HepG2 (cell line): Measurements from ENCODE around the gene KCND1. TPM values are rescaled to one million over a fixed set of nuclear protein-coding genes. Genes with fewer than 3 reads are reported as not detected.
A peak's percentile ranks its signal among the peaks of the same experiment; 100 is the strongest.

ENCODE experiments used
- DNMT1 ChIP-seq: sonication (generic); formaldehyde crosslinking; IDR thresholded peaks from 2 replicates; pipeline ENCODE4 v1.5.1; 2020; ENCODE audit warnings: mild to moderate bottlenecking, missing genetic modification reagents
- DR1 ChIP-seq: sonication (generic); formaldehyde crosslinking; IDR thresholded peaks from 2 replicates; pipeline ENCODE4 v1.8.0; 2021; ENCODE audit warnings: mild to moderate bottlenecking, missing genetic modification reagents, inconsistent platforms
- FOXA1 ChIP-seq, 2 experiments: fragments of 450-650 bp in 1 of 2; sonication (generic) in 1 of 2; formaldehyde crosslinking in 1 of 2; IDR thresholded peaks; 2 replicates each; pipeline versions ENCODE4 v1.4.0 to v1.6.1; 2016 to 2020; ENCODE audit warnings: missing genetic modification reagents in 1 of 2
- RAD21 ChIP-seq: fragments of 450-650 bp; formaldehyde crosslinking; IDR thresholded peaks from 2 replicates; pipeline ENCODE4 v1.5.0; 2020; ENCODE audit warnings: mild to moderate bottlenecking
- RXRB ChIP-seq: IDR thresholded peaks from 2 replicates; pipeline ENCODE4 v1.6.1; 2016; ENCODE audit warnings: borderline replicate concordance, missing genetic modification reagents, missing compliant biosample characterization
- SAP130 ChIP-seq: IDR thresholded peaks from 2 replicates; pipeline ENCODE4 v1.6.1; 2016; ENCODE audit warnings: low read depth
- SMC3 ChIP-seq: IDR thresholded peaks from 2 replicates; pipeline ENCODE4 v1.6.1; 2011; ENCODE audit warnings: low read length, improper control_type of control experiment
- SRSF4 ChIP-seq: fragments of 200-400 bp; formaldehyde crosslinking; IDR thresholded peaks from one replicate; pipeline ENCODE4 v1.6.1; 2018; ENCODE audit warnings: mild to moderate bottlenecking, low read depth, low read length, moderate library complexity; ENCODE audit not compliant: poor library complexity, severe bottlenecking
- STAG1 ChIP-seq: sonication (generic); formaldehyde crosslinking; IDR thresholded peaks from 2 replicates; pipeline ENCODE4 v1.4.0; 2020; ENCODE audit warnings: missing genetic modification reagents
- polyA plus RNA-seq, 8 experiments: library from polyadenylated mRNA; depleted of rRNA in 3 of 8; stranded (reverse) in 7 of 8; unstranded in 1 of 8; fragments of >200 nt; fragmentation: Illumina TruSeq in 4 of 8; extraction: Trizol in 4 of 8; gene quantifications; 2 replicates each; pipeline versions ENCODE4 v1.2.1 to v1.2.3, GENCODE V29; 2011 to 2016; ENCODE audit warnings: low read depth in 4 of 8, missing spikeins in 1 of 8, mixed read lengths in 1 of 8; ENCODE audit not compliant: insufficient read depth in 1 of 8
- total RNA-seq, 5 experiments: library from RNA; depleted of rRNA; stranded (reverse); fragments of >200 nt; fragmentation: Illumina TruSeq; extraction: Trizol; gene quantifications; 2 replicates each; pipeline ENCODE4 v1.2.3, GENCODE V29; 2016; ENCODE audit warnings: low read depth in 1 of 5
- TF ChIP-seq, protein P1 (sequence below): sonication (generic); formaldehyde crosslinking; IDR thresholded peaks from 2 replicates; pipeline ENCODE4 v1.5.1; 2020; ENCODE audit warnings: mild to moderate bottlenecking, missing genetic modification reagents, borderline replicate concordance
- TF ChIP-seq, protein P2 (sequence below), 2 experiments: fragments of 450-650 bp in 1 of 2; sonication (generic) in 1 of 2; formaldehyde crosslinking; IDR thresholded peaks; 2 replicates each; pipeline versions ENCODE4 v1.5.0 to v1.8.0; 2020 to 2022; ENCODE audit warnings: mild to moderate bottlenecking in 1 of 2, missing genetic modification reagents in 1 of 2
- TF ChIP-seq, protein P3 (sequence below): sonication (generic); formaldehyde crosslinking; IDR thresholded peaks from 2 replicates; pipeline ENCODE4 v1.5.0; 2020; ENCODE audit warnings: mild to moderate bottlenecking, missing genetic modification reagents, moderate library complexity
- TF ChIP-seq, protein P4 (sequence below): sonication (generic); formaldehyde crosslinking; IDR thresholded peaks from 2 replicates; pipeline ENCODE4 v1.4.0; 2020; ENCODE audit warnings: missing genetic modification reagents, borderline replicate concordance

KCND1 gene
- total and polyA plus RNA-seq, 2 of the 13 experiments (the other 11 are each of a cell fraction or from before 2014, with no cell fraction given): 0.07 to 0.30 TPM

DNA sequence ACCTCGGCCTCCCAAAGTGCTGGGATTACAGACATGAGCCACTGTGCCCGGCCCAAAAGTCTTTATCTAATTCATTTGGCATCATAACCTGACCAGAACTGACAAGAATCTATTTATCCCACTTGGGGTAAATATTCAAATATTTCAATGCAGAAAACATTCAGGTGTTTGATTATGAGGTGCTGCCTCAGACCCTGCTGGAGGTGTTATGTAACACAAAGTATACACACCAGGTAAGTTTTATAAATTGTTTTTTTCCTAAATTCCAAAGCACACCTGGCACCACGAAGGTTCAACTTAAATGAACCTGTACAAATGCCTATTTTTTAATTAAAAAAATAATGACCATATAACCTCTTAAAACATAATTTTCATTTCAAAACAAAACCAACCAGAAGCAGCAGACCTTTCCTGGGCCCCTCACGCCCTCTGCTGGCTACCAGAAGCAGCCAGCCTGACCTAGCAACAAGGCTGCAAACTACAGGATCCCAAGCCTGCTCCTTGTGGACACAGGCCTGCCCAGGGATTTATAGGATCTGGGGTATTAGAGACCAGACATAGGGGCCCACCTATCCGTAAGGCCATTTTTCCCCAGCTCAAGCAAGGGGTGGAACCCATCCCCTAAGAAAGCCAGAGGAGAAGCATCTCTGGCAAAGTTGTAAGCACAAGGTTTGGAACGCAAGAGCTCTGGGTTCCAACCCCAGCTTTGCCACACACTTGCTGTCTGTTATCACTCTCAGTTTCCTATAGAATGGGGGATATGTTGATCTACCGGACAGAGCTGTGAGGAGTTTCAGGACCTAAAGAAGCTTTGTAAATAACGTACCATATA lies 25.9 kb downstream of the KCND1 start (continued):
- TF ChIP-seq, protein P1, sequence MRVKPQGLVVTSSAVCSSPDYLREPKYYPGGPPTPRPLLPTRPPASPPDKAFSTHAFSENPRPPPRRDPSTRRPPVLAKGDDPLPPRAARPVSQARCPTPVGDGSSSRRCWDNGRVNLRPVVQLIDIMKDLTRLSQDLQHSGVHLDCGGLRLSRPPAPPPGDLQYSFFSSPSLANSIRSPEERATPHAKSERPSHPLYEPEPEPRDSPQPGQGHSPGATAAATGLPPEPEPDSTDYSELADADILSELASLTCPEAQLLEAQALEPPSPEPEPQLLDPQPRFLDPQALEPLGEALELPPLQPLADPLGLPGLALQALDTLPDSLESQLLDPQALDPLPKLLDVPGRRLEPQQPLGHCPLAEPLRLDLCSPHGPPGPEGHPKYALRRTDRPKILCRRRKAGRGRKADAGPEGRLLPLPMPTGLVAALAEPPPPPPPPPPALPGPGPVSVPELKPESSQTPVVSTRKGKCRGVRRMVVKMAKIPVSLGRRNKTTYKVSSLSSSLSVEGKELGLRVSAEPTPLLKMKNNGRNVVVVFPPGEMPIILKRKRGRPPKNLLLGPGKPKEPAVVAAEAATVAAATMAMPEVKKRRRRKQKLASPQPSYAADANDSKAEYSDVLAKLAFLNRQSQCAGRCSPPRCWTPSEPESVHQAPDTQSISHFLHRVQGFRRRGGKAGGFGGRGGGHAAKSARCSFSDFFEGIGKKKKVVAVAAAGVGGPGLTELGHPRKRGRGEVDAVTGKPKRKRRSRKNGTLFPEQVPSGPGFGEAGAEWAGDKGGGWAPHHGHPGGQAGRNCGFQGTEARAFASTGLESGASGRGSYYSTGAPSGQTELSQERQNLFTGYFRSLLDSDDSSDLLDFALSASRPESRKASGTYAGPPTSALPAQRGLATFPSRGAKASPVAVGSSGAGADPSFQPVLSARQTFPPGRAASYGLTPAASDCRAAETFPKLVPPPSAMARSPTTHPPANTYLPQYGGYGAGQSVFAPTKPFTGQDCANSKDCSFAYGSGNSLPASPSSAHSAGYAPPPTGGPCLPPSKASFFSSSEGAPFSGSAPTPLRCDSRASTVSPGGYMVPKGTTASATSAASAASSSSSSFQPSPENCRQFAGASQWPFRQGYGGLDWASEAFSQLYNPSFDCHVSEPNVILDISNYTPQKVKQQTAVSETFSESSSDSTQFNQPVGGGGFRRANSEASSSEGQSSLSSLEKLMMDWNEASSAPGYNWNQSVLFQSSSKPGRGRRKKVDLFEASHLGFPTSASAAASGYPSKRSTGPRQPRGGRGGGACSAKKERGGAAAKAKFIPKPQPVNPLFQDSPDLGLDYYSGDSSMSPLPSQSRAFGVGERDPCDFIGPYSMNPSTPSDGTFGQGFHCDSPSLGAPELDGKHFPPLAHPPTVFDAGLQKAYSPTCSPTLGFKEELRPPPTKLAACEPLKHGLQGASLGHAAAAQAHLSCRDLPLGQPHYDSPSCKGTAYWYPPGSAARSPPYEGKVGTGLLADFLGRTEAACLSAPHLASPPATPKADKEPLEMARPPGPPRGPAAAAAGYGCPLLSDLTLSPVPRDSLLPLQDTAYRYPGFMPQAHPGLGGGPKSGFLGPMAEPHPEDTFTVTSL: no peak
- TF ChIP-seq FOXA1 (IDR thresholded peaks at IDR 0.05): no peak
- 0 out of 2 replicates have a peak, but pooled peaks have one; percentile 12 for TF ChIP-seq FOXA1 (CRISPR knock-in tag; IDR thresholded peaks at IDR 0.05)
- peak; percentile 63 for TF ChIP-seq STAG1 (CRISPR knock-in tag)
- no peak for TF ChIP-seq DR1 (CRISPR knock-in tag)
- 0 out of 2 replicates have a peak, but pooled peaks have one; percentile 27 for TF ChIP-seq SAP130 (CRISPR knock-in tag)
- TF ChIP-seq SMC3: peak; percentile 45
- TF ChIP-seq RXRB: no peak
- TF ChIP-seq DNMT1: no peak
- TF ChIP-seq RAD21: 0 out of 2 replicates have a peak, but pooled peaks have one; percentile 32
- TF ChIP-seq, protein P2, sequence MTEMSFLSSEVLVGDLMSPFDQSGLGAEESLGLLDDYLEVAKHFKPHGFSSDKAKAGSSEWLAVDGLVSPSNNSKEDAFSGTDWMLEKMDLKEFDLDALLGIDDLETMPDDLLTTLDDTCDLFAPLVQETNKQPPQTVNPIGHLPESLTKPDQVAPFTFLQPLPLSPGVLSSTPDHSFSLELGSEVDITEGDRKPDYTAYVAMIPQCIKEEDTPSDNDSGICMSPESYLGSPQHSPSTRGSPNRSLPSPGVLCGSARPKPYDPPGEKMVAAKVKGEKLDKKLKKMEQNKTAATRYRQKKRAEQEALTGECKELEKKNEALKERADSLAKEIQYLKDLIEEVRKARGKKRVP (CRISPR knock-in tag; IDR thresholded peaks at IDR 0.05): no peak
- TF ChIP-seq, protein P3, sequence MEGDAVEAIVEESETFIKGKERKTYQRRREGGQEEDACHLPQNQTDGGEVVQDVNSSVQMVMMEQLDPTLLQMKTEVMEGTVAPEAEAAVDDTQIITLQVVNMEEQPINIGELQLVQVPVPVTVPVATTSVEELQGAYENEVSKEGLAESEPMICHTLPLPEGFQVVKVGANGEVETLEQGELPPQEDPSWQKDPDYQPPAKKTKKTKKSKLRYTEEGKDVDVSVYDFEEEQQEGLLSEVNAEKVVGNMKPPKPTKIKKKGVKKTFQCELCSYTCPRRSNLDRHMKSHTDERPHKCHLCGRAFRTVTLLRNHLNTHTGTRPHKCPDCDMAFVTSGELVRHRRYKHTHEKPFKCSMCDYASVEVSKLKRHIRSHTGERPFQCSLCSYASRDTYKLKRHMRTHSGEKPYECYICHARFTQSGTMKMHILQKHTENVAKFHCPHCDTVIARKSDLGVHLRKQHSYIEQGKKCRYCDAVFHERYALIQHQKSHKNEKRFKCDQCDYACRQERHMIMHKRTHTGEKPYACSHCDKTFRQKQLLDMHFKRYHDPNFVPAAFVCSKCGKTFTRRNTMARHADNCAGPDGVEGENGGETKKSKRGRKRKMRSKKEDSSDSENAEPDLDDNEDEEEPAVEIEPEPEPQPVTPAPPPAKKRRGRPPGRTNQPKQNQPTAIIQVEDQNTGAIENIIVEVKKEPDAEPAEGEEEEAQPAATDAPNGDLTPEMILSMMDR: peak; percentile 71
- no peak for TF ChIP-seq SRSF4
- TF ChIP-seq, protein P4, sequence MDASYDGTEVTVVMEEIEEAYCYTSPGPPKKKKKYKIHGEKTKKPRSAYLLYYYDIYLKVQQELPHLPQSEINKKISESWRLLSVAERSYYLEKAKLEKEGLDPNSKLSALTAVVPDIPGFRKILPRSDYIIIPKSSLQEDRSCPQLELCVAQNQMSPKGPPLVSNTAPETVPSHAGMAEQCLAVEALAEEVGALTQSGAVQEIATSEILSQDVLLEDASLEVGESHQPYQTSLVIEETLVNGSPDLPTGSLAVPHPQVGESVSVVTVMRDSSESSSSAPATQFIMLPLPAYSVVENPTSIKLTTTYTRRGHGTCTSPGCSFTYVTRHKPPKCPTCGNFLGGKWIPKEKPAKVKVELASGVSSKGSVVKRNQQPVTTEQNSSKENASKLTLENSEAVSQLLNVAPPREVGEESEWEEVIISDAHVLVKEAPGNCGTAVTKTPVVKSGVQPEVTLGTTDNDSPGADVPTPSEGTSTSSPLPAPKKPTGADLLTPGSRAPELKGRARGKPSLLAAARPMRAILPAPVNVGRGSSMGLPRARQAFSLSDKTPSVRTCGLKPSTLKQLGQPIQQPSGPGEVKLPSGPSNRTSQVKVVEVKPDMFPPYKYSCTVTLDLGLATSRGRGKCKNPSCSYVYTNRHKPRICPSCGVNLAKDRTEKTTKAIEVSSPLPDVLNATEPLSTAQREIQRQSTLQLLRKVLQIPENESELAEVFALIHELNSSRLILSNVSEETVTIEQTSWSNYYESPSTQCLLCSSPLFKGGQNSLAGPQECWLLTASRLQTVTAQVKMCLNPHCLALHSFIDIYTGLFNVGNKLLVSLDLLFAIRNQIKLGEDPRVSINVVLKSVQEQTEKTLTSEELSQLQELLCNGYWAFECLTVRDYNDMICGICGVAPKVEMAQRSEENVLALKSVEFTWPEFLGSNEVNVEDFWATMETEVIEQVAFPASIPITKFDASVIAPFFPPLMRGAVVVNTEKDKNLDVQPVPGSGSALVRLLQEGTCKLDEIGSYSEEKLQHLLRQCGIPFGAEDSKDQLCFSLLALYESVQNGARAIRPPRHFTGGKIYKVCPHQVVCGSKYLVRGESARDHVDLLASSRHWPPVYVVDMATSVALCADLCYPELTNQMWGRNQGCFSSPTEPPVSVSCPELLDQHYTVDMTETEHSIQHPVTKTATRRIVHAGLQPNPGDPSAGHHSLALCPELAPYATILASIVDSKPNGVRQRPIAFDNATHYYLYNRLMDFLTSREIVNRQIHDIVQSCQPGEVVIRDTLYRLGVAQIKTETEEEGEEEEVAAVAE (CRISPR knock-in tag): 0 out of 2 replicates have a peak, but pooled peaks have one; percentile 67
